Nephron progenitor cell (in vitro differentiated cells): ENCODE results near the gene MS4A10.

Experiments used
- DNase-seq: peaks from one replicate; pipeline ENCODE4 v3.0.0; 2021
- H3K27ac Mint-ChIP-seq: 2 replicates; pipeline ENCODE4 v1.8.0; 2021; ENCODE audit warnings: mild to moderate bottlenecking, moderate library complexity, mixed read lengths
- H3K27me3 Mint-ChIP-seq: 2 replicates; pipeline ENCODE4 v1.8.0; 2021; ENCODE audit warnings: mild to moderate bottlenecking, low read depth, mixed read lengths; ENCODE audit not compliant: poor library complexity
- H3K36me3 Mint-ChIP-seq: 2 replicates; pipeline ENCODE4 v1.8.0; 2021; ENCODE audit warnings: low read depth, mixed read lengths
- H3K4me1 Mint-ChIP-seq: 2 replicates; pipeline ENCODE4 v1.8.0; 2021; ENCODE audit warnings: mixed read lengths
- H3K4me3 Mint-ChIP-seq: 2 replicates; pipeline ENCODE4 v1.8.0; 2021; ENCODE audit warnings: mild to moderate bottlenecking, moderate library complexity, mixed read lengths
- H3K9me3 Mint-ChIP-seq: 2 replicates; pipeline ENCODE4 v1.8.0; 2021; ENCODE audit warnings: mild to moderate bottlenecking, moderate library complexity, mixed read lengths
- CTCF ChIP-seq: fragments of 200-600 bp; sonication (generic); IDR thresholded peaks from 2 replicates; pipeline ENCODE4 v1.5.0; 2021; ENCODE audit warnings: antibody characterized with exemption

The MS4A10 gene

GRCh38 chr11:60781286-60781980 lies 3.7 kb upstream of the MS4A10 start:
- TF ChIP-seq CTCF: no peak
- H3K9me3 Mint-ChIP-seq: no peaks in the 10 kb centered on the region
- no peak overlapping the region for H3K4me3 Mint-ChIP-seq
- peaks cover 4% of the 10 kb centered on the region for H3K27me3 Mint-ChIP-seq
- peaks cover 16% of the 10 kb centered on the region for H3K4me1 Mint-ChIP-seq
- no peak for DNase-seq
- H3K27ac Mint-ChIP-seq: no peak overlapping the region
- H3K36me3 Mint-ChIP-seq: no peaks in the 10 kb centered on the region

GRCh38 chr11:60781981-60782316 lies 3.2 kb upstream of the MS4A10 start:
- Mint-ChIP-seq H3K4me1 (peaks cover 19% of the 10 kb centered on the region), H3K9me3 (no peaks in the 10 kb centered on the region), H3K36me3 (no peaks in the 10 kb centered on the region), H3K27me3 (peaks cover 4% of the 10 kb centered on the region), H3K27ac (no peak overlapping the region), H3K4me3 (no peak overlapping the region)
- TF ChIP-seq CTCF: no peak
- no peak for DNase-seq

- DNase-seq: no peak
- Mint-ChIP-seq H3K4me1 (peaks cover 19% of the 10 kb centered on the region), H3K27me3 (peaks cover 4% of the 10 kb centered on the region), H3K9me3 (no peaks in the 10 kb centered on the region), H3K27ac (no peak overlapping the region), H3K36me3 (no peaks in the 10 kb centered on the region), H3K4me3 (no peak overlapping the region)
- no peak for TF ChIP-seq CTCF
Observed at GRCh38 chr11:60782393-60783140, 2.6 kb upstream of the MS4A10 start.

- no peak for TF ChIP-seq CTCF
- H3K27me3 Mint-ChIP-seq: peaks cover 4% of the 10 kb centered on the region
- H3K4me3 Mint-ChIP-seq: no peak overlapping the region
- H3K9me3 Mint-ChIP-seq: no peaks in the 10 kb centered on the region
- H3K36me3 Mint-ChIP-seq: no peaks in the 10 kb centered on the region
- no peak for DNase-seq
- H3K27ac Mint-ChIP-seq: no peak overlapping the region
- H3K4me1 Mint-ChIP-seq: peaks cover 19% of the 10 kb centered on the region
Observed at GRCh38 chr11:60783141-60783484, 2.0 kb upstream of the MS4A10 start.

- Mint-ChIP-seq H3K27me3 (peaks cover 4% of the 10 kb centered on the region), H3K27ac (no peak overlapping the region), H3K4me3 (no peak overlapping the region), H3K4me1 (peaks cover 19% of the 10 kb centered on the region), H3K9me3 (no peaks in the 10 kb centered on the region), H3K36me3 (no peaks in the 10 kb centered on the region)
- no peak for DNase-seq
- no peak for TF ChIP-seq CTCF
Observed at GRCh38 chr11:60783911-60784310, 1.2 kb upstream of the MS4A10 start.
